Esophagus muscularis mucosa (tissue), 4 donors: ENCODE results near the gene SDCBP2. TPM values are rescaled to one million over a fixed set of nuclear protein-coding genes. Genes with fewer than 3 reads are reported as not detected.

Experiments
- DNase-seq: peaks from one replicate; pipeline ENCODE4 v3.0.0-alpha.2; 2017; ENCODE audit errors: extremely low spot score
- H3K27ac ChIP-seq, 4 donors: fragments of 200-600 bp; sonication (generic); replicated peaks in 1 of 4; 1 replicate in 3 of 4; 2 replicates in 1 of 4; pipeline ENCODE4 v1.5.1; 2016 to 2019; ENCODE audit warnings: mild to moderate bottlenecking in 1 of 4
- H3K27me3 ChIP-seq, 4 donors: fragments of 200-600 bp; sonication (generic); one replicate each; pipeline versions ENCODE4 v1.5.1 to v1.6.0; 2016 to 2019
- H3K36me3 ChIP-seq, 4 donors: fragments of 200-600 bp; sonication (generic); one replicate each; pipeline ENCODE4 v1.5.1; 2016 to 2019
- H3K4me1 ChIP-seq, 4 donors: fragments of 200-600 bp; sonication (generic); one replicate each; pipeline ENCODE4 v1.5.1; 2016 to 2019
- H3K4me3 ChIP-seq, 4 donors: fragments of 200-600 bp; sonication (generic); 1 replicate in 2 of 4; 2 replicates in 2 of 4; pipeline ENCODE4 v1.5.1; 2016 to 2019; ENCODE audit warnings: mild to moderate bottlenecking in 4 of 4, moderate library complexity in 1 of 4
- H3K9me3 ChIP-seq, 4 donors: fragments of 200-600 bp; sonication (generic); 1 replicate in 3 of 4; 2 replicates in 1 of 4; pipeline ENCODE4 v1.5.1; 2016 to 2019
- CTCF ChIP-seq, 3 experiments: fragments of 200-600 bp in 2 of 3; fragments of 450-650 bp in 1 of 3; sonication (generic) in 2 of 3; IDR thresholded peaks; one replicate each; pipeline ENCODE4 v1.5.1; 2017 to 2019; ENCODE audit warnings: antibody characterized with exemption in 3 of 3, mild to moderate bottlenecking in 2 of 3, moderate library complexity in 1 of 3
- EP300 ChIP-seq: sonication (generic); formaldehyde crosslinking; IDR thresholded peaks from one replicate; pipeline ENCODE4 v1.6.1; 2017; ENCODE audit warnings: antibody characterized with exemption
- POLR2A ChIP-seq: fragments of 450-650 bp; IDR thresholded peaks from one replicate; pipeline ENCODE4 v1.6.1; 2017; ENCODE audit warnings: antibody characterized with exemption, moderate library complexity, mild to moderate bottlenecking, low read depth
- POLR2AphosphoS5 ChIP-seq, 2 donors: sonication (generic); formaldehyde crosslinking; IDR thresholded peaks; one replicate each; pipeline ENCODE4 v1.6.1; 2017; ENCODE audit warnings: antibody characterized with exemption in 2 of 2
- WGBS: methylation state at CpG from one replicate; pipeline ENCODE4 v1.1.5; 2018; 5-methylcytosine and 5-hydroxymethylcytosine counted together
- intact Hi-C: fragments of 100-400 bp; cut with DNase I; formaldehyde crosslinking; loops from one replicate; pipeline ENCODE4 v1.15.1; 2023
- total RNA-seq, 4 donors: library from RNA; depleted of rRNA; stranded (reverse); fragments of >200 nt; gene quantifications; one replicate each; pipeline versions ENCODE4 v1.1.0 to v1.2.1, GENCODE V29; 2016

SDCBP2 gene, protein sequence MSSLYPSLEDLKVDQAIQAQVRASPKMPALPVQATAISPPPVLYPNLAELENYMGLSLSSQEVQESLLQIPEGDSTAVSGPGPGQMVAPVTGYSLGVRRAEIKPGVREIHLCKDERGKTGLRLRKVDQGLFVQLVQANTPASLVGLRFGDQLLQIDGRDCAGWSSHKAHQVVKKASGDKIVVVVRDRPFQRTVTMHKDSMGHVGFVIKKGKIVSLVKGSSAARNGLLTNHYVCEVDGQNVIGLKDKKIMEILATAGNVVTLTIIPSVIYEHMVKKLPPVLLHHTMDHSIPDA
- 1 to 10 TPM; 2.1 to 6.2 (median 4.1) TPM for total RNA-seq

- H3K4me3 ChIP-seq: no peak within 1 kb of the TSS
- H3K27ac ChIP-seq: peak within 1 kb of the TSS; percentile 93 to 99 (median 96)
- 77% methylated on average over 7 of the region's 8 CpGs for WGBS
- peaks cover 67 to 74% (median 68%) of the 10 kb centered on the region in 4 donors for H3K4me1 ChIP-seq
- peak; percentile 74 for DNase-seq
- peaks cover 0 to 18% (median 2%) of the 10 kb centered on the region in 4 donors for H3K36me3 ChIP-seq
- H3K9me3 ChIP-seq: no peaks in the 10 kb centered on the region
- TF ChIP-seq CTCF (IDR thresholded peaks at IDR 0.05) (no peak), EP300 (no peak), POLR2A (no peak), POLR2AphosphoS5 (IDR thresholded peaks at IDR 0.05) (no peak)
- H3K27me3 ChIP-seq: no peaks in the 10 kb centered on the region
- intact Hi-C loops: loop anchor here (5.0 kb wide), 1 partner anchor 138 kb away; the partner anchor contains the start of gene NSFL1C
Observed at GRCh38 chr20:1328680-1329330, at the start of gene SDCBP2. Gene SDCBP2, minus strand, starts transcription at chr20:1329139. Its CDS starts 8,723 bp downstream, at chr20:1320416.

DNA sequence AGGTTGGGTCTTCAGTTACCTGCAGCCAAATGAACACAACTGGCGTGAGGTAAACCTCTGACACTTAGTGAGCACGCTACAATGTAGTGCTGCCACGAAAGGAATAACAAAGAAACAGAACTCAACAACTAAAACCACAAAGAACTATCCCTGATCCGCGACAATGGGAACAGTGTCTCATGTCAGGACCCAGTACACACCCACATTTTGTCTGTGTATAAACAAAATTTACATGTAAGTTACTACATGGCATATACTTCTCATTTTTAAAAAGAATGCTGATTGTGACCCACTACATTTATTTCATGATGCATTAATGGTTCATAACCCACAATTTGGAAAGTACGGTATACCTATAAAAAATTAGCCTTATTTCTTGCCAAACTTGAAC lies 49.8 kb upstream of the SDCBP2 start:
- WGBS: 81% methylated on average over 6 of the region's 6 CpGs
- no peak overlapping the region for H3K4me3 ChIP-seq
- peaks cover 0 to 10% (median 2%) of the 10 kb centered on the region in 4 donors for H3K36me3 ChIP-seq
- peaks cover 95 to 99% (median 97%) of the 10 kb centered on the region in 4 donors for H3K4me1 ChIP-seq
- intact Hi-C loops: no loop called here
- H3K27me3 ChIP-seq: no peaks in the 10 kb centered on the region
- DNase-seq: no peak
- no peaks in the 10 kb centered on the region for H3K9me3 ChIP-seq
- TF ChIP-seq POLR2A: no peak
- H3K27ac ChIP-seq: no peak overlapping the region

GRCh38 chr20:1377984-1378734 lies 49.2 kb upstream of the SDCBP2 start:
- no peak for DNase-seq
- Histone ChIP-seq H3K4me3 (no peak overlapping the region), H3K27ac (peak overlapping the region; percentile 13 to 62 (median 28)), H3K9me3 (no peaks in the 10 kb centered on the region), H3K4me1 (peaks cover 97 to 99% (median 98%) of the 10 kb centered on the region in 4 donors), H3K36me3 (peaks cover 0 to 11% (median 3%) of the 10 kb centered on the region in 4 donors), H3K27me3 (no peaks in the 10 kb centered on the region)
- intact Hi-C loops: no loop called here
- TF ChIP-seq POLR2A: no peak
- TF ChIP-seq POLR2AphosphoS5 (IDR thresholded peaks at IDR 0.05): no peak
- WGBS: 82% methylated on average over 4 of the region's 6 CpGs

- Histone ChIP-seq H3K4me3 (no peak overlapping the region), H3K27ac (peak overlapping the region; percentile 13 to 62 (median 28)), H3K4me1 (peaks cover 93 to 97% (median 96%) of the 10 kb centered on the region in 4 donors), H3K9me3 (no peaks in the 10 kb centered on the region), H3K27me3 (no peaks in the 10 kb centered on the region), H3K36me3 (peaks cover 0 to 19% (median 5%) of the 10 kb centered on the region in 4 donors)
- intact Hi-C loops: no loop called here
- no peak for DNase-seq
- 70% methylated on average over 5 of the region's 5 CpGs for WGBS
- TF ChIP-seq POLR2A (no peak), EP300 (no peak), POLR2AphosphoS5 (IDR thresholded peaks at IDR 0.05) (no peak), CTCF (IDR thresholded peaks at IDR 0.05) (no peak)
Observed at GRCh38 chr20:1377341-1377871, 48.5 kb upstream of the SDCBP2 start.

DNA sequence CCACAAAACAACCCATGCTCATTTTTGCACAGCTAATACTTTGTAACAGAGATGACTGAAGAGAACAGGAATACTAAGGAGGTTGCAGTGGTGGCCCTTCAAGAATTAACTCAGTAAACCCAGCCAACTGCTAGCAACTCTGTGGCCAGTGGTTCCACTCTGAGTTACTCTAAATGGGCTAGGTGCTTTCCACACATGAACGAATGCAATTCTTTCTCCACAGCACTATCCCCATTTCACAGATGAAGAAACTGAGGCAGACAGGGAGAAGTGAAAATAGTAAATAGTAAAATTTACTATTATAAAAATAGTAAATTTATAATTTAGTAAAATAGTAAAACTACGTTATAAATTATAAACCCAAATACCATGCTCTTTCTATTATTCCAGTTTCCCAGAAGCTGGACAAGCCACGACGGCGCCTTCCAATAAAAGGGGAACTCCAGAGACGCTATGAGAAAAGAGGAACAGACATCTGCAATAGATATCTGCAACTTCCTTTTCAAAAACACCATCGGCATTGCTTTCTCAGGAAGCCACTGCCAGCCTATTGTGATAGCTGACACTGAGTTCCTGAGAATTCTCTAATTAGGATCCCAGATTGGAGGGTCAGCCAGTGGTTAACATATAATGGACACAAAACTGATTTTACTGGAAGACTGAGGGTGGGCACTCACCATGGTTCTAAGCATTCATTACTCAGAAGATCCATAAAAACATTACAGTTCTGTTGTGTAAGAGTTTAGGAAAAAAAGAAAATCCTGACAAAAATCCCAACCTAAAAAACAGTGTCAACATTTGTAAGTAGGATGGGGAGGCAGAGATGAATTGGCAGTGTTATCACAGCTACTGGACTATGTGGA lies 47.7 kb upstream of the SDCBP2 start:
- peak; percentile 68 for DNase-seq
- Histone ChIP-seq H3K9me3 (no peaks in the 10 kb centered on the region), H3K4me3 (no peak overlapping the region), H3K4me1 (peaks cover 90 to 97% (median 95%) of the 10 kb centered on the region in 4 donors), H3K27me3 (no peaks in the 10 kb centered on the region), H3K36me3 (peaks cover under 1 to 26% (median 11%) of the 10 kb centered on the region in 4 donors), H3K27ac (peak overlapping the region; percentile 11 to 63 (median 36))
- intact Hi-C loops: no loop called here
- WGBS: 61% methylated on average over 7 of the region's 7 CpGs
- TF ChIP-seq POLR2A (no peak), CTCF (IDR thresholded peaks at IDR 0.05) (no peak), POLR2AphosphoS5 (IDR thresholded peaks at IDR 0.05) (no peak), EP300 (no peak)
